Measurements from ENCODE around the gene P2RY6. TPM values are rescaled to one million over a fixed set of nuclear protein-coding genes. Genes with fewer than 3 reads are reported as not detected.

P2RY6 gene
- total RNA-seq, 4 donors from 2014 or later, result 0.93 to 4.0 (median 2.8) TPM

DNA sequence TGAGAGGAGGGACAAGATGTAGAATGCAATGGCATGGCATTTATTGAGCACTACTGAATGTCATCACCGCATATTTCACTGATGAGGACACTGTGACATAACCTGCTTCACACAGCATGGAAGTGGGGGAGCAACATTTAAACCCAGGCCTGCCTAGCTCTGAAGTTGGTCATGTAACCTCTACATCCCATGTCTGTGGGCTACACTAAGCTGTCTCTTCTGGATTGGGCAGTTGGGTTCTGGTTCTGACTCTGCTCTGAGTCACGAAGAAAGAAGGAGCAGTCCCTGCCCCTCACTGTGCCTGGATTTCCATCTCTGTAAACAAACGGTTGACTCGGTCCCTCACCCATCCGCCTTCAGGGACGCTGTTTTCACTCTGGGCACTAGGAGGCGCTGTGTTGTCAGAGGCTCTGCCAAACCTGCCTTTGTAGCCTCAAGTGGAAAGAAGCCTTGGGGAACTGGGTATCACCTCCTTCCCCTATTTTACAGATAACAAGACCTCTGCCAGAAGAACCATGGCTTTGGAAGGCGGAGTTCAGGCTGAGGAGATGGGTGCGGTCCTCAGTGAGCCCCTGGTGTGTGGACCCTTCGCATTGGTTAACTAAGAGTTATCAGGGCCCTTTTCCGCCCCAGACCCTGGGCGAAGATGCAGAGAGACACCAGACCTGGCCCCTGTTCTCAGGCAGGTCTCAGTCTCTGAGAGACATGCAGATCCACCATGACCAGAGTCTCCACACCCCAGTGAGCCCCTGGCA is 23.3 kb downstream of the P2RY6 start:
- H3K27me3 ChIP-seq, result no peaks in the 10 kb centered on the region
- H3K4me1 ChIP-seq, result no peaks in the 10 kb centered on the region
- no peak overlapping the region for H3K27ac ChIP-seq
- 37 to 72% methylated on average over 7 to 12 of the region's 12 CpGs for WGBS, 2 donors
- DNase-seq, result peak; percentile 63 to 71
- TF ChIP-seq, protein P1, sequence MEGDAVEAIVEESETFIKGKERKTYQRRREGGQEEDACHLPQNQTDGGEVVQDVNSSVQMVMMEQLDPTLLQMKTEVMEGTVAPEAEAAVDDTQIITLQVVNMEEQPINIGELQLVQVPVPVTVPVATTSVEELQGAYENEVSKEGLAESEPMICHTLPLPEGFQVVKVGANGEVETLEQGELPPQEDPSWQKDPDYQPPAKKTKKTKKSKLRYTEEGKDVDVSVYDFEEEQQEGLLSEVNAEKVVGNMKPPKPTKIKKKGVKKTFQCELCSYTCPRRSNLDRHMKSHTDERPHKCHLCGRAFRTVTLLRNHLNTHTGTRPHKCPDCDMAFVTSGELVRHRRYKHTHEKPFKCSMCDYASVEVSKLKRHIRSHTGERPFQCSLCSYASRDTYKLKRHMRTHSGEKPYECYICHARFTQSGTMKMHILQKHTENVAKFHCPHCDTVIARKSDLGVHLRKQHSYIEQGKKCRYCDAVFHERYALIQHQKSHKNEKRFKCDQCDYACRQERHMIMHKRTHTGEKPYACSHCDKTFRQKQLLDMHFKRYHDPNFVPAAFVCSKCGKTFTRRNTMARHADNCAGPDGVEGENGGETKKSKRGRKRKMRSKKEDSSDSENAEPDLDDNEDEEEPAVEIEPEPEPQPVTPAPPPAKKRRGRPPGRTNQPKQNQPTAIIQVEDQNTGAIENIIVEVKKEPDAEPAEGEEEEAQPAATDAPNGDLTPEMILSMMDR (IDR thresholded peaks at IDR 0.05), result peak; percentile 70 to 94 (median 81)
- no peak for TF ChIP-seq POLR2A (IDR thresholded peaks at IDR 0.05)
- intact Hi-C loops (cut with DNase I), result loop anchor here (5.0 kb wide), 1 partner anchor 97 kb away; no protein-coding TSS in a partner anchor
- no peaks in the 10 kb centered on the region for H3K36me3 ChIP-seq
- no peaks in the 10 kb centered on the region for H3K9me3 ChIP-seq
- no peak overlapping the region for H3K4me3 ChIP-seq (replicated peaks in 1 of 3)

- H3K27ac ChIP-seq, result no peak overlapping the region
- H3K9me3 ChIP-seq, result no peaks in the 10 kb centered on the region
- intact Hi-C loops (cut with DNase I), result loop anchor here (5.0 kb wide), 1 partner anchor 96 kb away; no protein-coding TSS in a partner anchor
- TF ChIP-seq, protein P1 (IDR thresholded peaks at IDR 0.05), result no peak
- TF ChIP-seq POLR2A (IDR thresholded peaks at IDR 0.05), result no peak
- 86 to 97% methylated on average over 3 of the region's 3 CpGs for WGBS, 2 donors
- DNase-seq, result no peak
- no peaks in the 10 kb centered on the region for H3K27me3 ChIP-seq
- H3K36me3 ChIP-seq, result no peaks in the 10 kb centered on the region
- no peaks in the 10 kb centered on the region for H3K4me1 ChIP-seq
- no peak overlapping the region for H3K4me3 ChIP-seq (replicated peaks in 1 of 3)
Observed at GRCh38 chr11:73295996-73296318, 23.8 kb downstream of the P2RY6 start.

DNA sequence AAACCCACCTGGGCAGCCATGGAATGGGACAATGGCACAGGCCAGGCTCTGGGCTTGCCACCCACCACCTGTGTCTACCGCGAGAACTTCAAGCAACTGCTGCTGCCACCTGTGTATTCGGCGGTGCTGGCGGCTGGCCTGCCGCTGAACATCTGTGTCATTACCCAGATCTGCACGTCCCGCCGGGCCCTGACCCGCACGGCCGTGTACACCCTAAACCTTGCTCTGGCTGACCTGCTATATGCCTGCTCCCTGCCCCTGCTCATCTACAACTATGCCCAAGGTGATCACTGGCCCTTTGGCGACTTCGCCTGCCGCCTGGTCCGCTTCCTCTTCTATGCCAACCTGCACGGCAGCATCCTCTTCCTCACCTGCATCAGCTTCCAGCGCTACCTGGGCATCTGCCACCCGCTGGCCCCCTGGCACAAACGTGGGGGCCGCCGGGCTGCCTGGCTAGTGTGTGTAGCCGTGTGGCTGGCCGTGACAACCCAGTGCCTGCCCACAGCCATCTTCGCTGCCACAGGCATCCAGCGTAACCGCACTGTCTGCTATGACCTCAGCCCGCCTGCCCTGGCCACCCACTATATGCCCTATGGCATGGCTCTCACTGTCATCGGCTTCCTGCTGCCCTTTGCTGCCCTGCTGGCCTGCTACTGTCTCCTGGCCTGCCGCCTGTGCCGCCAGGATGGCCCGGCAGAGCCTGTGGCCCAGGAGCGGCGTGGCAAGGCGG is 24.5 kb downstream of the P2RY6 start:
- DNase-seq, result no peak
- 93 to 94% methylated on average over 24 to 25 of the region's 35 CpGs for WGBS, 2 donors
- no peak overlapping the region for H3K27ac ChIP-seq
- TF ChIP-seq, protein P1 (IDR thresholded peaks at IDR 0.05), result no peak
- TF ChIP-seq POLR2A (IDR thresholded peaks at IDR 0.05), result no peak
- no peaks in the 10 kb centered on the region for H3K36me3 ChIP-seq
- H3K4me3 ChIP-seq (replicated peaks in 1 of 3), result no peak overlapping the region
- H3K27me3 ChIP-seq, result no peaks in the 10 kb centered on the region
- intact Hi-C loops (cut with DNase I), result loop anchor here (5.0 kb wide), 1 partner anchor 96 kb away; no protein-coding TSS in a partner anchor
- H3K9me3 ChIP-seq, result no peaks in the 10 kb centered on the region
- no peaks in the 10 kb centered on the region for H3K4me1 ChIP-seq

- Histone ChIP-seq H3K27me3 (no peaks in the 10 kb centered on the region), H3K4me3 (replicated peaks in 1 of 3) (no peak overlapping the region), H3K9me3 (no peaks in the 10 kb centered on the region), H3K27ac (no peak overlapping the region), H3K36me3 (no peaks in the 10 kb centered on the region), H3K4me1 (no peaks in the 10 kb centered on the region)
- intact Hi-C loops (cut with DNase I), result loop anchor here (5.0 kb wide), 1 partner anchor 95 kb away; no protein-coding TSS in a partner anchor
- TF ChIP-seq, protein P1 (IDR thresholded peaks at IDR 0.05), result no peak
- TF ChIP-seq POLR2A (IDR thresholded peaks at IDR 0.05), result no peak
- 88 to 97% methylated on average over 6 to 17 of the region's 18 CpGs for WGBS, 2 donors
- DNase-seq, result no peak
Observed at GRCh38 chr11:73297231-73297590, 25.1 kb downstream of the P2RY6 start.

DNA sequence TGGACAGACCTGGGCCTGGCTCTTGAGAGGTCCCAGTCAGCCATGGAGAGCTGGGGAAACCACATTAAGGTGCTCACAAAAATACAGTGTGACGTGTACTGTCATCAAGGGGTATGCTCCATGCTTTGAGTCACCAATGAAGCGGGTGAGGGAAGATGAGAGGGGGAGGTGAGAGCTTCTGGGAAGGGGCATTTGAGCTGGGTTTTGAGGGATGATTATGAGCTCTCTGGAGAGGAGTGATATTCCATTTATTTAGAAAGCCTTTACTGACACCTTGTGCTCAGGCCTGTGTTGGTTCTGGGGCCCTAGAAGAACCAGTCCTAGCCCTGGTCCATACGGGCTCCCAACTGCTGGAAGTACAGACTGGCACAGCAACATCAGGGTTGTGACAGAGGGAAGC is 25.6 kb downstream of the P2RY6 start:
- H3K36me3 ChIP-seq, result no peaks in the 10 kb centered on the region
- H3K27me3 ChIP-seq, result no peaks in the 10 kb centered on the region
- 90 to 100% methylated on average over 3 of the region's 3 CpGs for WGBS, 2 donors
- H3K27ac ChIP-seq, result no peak overlapping the region
- no peaks in the 10 kb centered on the region for H3K9me3 ChIP-seq
- TF ChIP-seq, protein P1 (IDR thresholded peaks at IDR 0.05), result no peak
- no peak for TF ChIP-seq POLR2A (IDR thresholded peaks at IDR 0.05)
- H3K4me1 ChIP-seq, result no peaks in the 10 kb centered on the region
- no peak overlapping the region for H3K4me3 ChIP-seq (replicated peaks in 1 of 3)
- no peak for DNase-seq
- intact Hi-C loops (cut with DNase I), result loop anchor here (5.0 kb wide), 1 partner anchor 95 kb away; no protein-coding TSS in a partner anchor

Measured in thyroid gland (tissue), 4 donors.